ENCODE data around the gene UCHL5. TPM values are rescaled to one million over a fixed set of nuclear protein-coding genes. Genes with fewer than 3 reads are reported as not detected.

The UCHL5 gene
- total RNA-seq, 1 experiment from 2014 or later = 42.1 TPM

- H2AFZ ChIP-seq (ENCODE audit: low read length) = no peak overlapping the region
- DNase-seq = no peak
- no peak overlapping the region for H2BK20ac ChIP-seq (ENCODE audit: low read depth, low read length, poor library complexity, severe bottlenecking)
- no peaks in the 10 kb centered on the region for H3K4me1 ChIP-seq (ENCODE audit: insufficient read depth, low read length)
- no peak overlapping the region for H4K91ac ChIP-seq (ENCODE audit: insufficient read length, low read depth, low read length)
- Mint-ChIP-seq H3K36me3 (ENCODE audit: insufficient read depth in 1 of 3, low read depth in 3 of 3) (peaks cover 3 to 14% (median 4%) of the 10 kb centered on the region in 3 experiments; a peak in 6 of 7 replicates), H3K4me1 (peaks cover 9% of the 10 kb centered on the region in 2 experiments), H3K9me3 (no peaks in the 10 kb centered on the region), H3K4me3 (no peak overlapping the region), H3K27ac (peak overlapping the region in 1 of 3 experiments; percentile 47; a peak in 1 of 7 replicates), H3K27me3 (ENCODE audit: low read depth) (no peaks in the 10 kb centered on the region)
- H3K9ac ChIP-seq (ENCODE audit: extremely low read depth, insufficient read length, low read length) = no peak overlapping the region
- no peak overlapping the region for H2BK15ac ChIP-seq (ENCODE audit: low read depth, low read length)
- no peak overlapping the region for H4K5ac ChIP-seq (ENCODE audit: insufficient read length, low read depth, low read length)
- no peak overlapping the region for H2BK5ac ChIP-seq (ENCODE audit: insufficient read length, low read length)
- no peaks in the 10 kb centered on the region for H3K9me3 ChIP-seq (ENCODE audit: control insufficient read depth, low read depth, low read length)
- no peak overlapping the region for H3K4ac ChIP-seq (ENCODE audit: low read depth, low read length)
- H3K56ac ChIP-seq (ENCODE audit: insufficient read length, low read depth, low read length) = no peak overlapping the region
- H3T11ph ChIP-seq (ENCODE audit: low read length) = no peak overlapping the region
- H3K23ac ChIP-seq (ENCODE audit: insufficient read length, low read depth, low read length) = no peak overlapping the region
- H3K27me3 ChIP-seq (ENCODE audit: insufficient read depth, low read length) = no peaks in the 10 kb centered on the region
- H3K27ac ChIP-seq (ENCODE audit: insufficient read length, low read depth, low read length) = no peak overlapping the region
- no peaks in the 10 kb centered on the region for H4K20me1 ChIP-seq (ENCODE audit: control insufficient read depth, insufficient read depth, insufficient read length)
- H3K79me2 ChIP-seq (ENCODE audit: insufficient read depth, low read length) = no peaks in the 10 kb centered on the region
- no peak for TF ChIP-seq CTCF (conservative IDR thresholded peaks at IDR 0.05)
- H3K23me2 ChIP-seq (ENCODE audit: insufficient read length, low read depth, low read length, poor library complexity, severe bottlenecking) = no peaks in the 10 kb centered on the region
- no peak overlapping the region for H3K4me2 ChIP-seq (ENCODE audit: insufficient read depth, insufficient read length, low read length)
- H3K14ac ChIP-seq (ENCODE audit: insufficient read depth, low read length) = no peak overlapping the region
- H2BK120ac ChIP-seq (ENCODE audit: low read depth, low read length, poor library complexity, severe bottlenecking) = no peak overlapping the region
- H3K18ac ChIP-seq (ENCODE audit: insufficient read length, low read depth, low read length) = no peak overlapping the region
- no peak overlapping the region for H2AK5ac ChIP-seq (ENCODE audit: insufficient read length, low read length)
- no peak overlapping the region for H4K8ac ChIP-seq (replicated peaks; ENCODE audit: insufficient read length, low read depth, low read length)
- H3K79me1 ChIP-seq (ENCODE audit: insufficient read depth, low read depth, low read length, poor library complexity, severe bottlenecking) = no peaks in the 10 kb centered on the region
- no peak overlapping the region for H2BK12ac ChIP-seq (ENCODE audit: insufficient read length, low read depth, low read length)
Measured at GRCh38 chr1:193025218-193025617, 33.9 kb downstream of the UCHL5 start.

Data from H9 (cell line).